GM19193 (cell line): ENCODE measurements around the gene NSUN5.
"Not testable (repeated sequence)": the region's sequence is repeated elsewhere in the genome, so short reads cannot be mapped to it uniquely, and the experiment has no call there.

Source experiments
- POLR2A ChIP-seq: IDR thresholded peaks from 4 replicates; pipeline ENCODE4 v1.6.1; 2011; ENCODE audit not compliant: insufficient read depth, insufficient read length; ENCODE audit errors: extremely low read depth

Gene NSUN5

DNA sequence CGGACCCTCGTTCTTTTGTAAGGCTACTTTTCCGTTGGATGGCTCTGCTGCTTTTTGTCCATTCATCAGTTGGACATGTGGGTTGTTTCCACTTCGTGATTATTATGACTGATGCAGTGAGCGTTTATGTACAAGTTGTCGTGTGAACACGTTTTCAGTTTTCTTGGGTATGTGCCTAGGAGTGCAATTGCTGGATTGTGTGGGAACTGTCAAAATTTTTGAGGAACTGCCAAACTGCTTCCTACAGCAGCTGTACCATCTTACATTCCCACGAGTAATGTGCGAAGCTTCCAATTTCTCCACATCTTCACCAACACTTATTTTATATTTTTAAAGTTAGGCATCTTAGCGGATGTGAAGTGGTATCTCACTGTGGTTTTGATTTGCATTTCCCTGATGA is 29.7 kb upstream of the NSUN5 start:
- no peak for TF ChIP-seq POLR2A

- no peak for TF ChIP-seq POLR2A
These were observed 23.8 kb upstream of the NSUN5 start for GRCh38 chr7:73332447-73332846.

DNA sequence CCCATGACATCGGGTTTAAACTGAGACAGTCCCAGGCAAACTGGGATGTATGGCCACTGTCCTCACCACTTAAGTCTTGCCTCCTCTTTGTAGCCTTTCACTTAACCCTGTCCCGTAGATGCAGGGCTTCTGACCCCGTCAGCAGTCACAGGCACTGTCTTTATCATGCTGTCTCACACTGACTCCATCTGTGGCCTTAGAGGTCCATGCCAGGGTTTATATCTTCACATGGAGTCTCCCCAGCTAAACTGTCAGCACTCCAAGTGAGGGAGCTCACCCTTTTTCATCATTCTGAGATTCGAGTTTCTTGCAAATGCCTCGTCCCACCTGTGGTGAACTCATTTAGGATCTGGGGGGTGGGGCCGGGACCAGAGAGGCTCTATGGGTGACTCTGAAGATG is 22.1 kb upstream of the NSUN5 start:
- TF ChIP-seq POLR2A, result no peak

- no peak for TF ChIP-seq POLR2A
These were observed 21.4 kb upstream of the NSUN5 start for GRCh38 chr7:73329861-73330581.

DNA sequence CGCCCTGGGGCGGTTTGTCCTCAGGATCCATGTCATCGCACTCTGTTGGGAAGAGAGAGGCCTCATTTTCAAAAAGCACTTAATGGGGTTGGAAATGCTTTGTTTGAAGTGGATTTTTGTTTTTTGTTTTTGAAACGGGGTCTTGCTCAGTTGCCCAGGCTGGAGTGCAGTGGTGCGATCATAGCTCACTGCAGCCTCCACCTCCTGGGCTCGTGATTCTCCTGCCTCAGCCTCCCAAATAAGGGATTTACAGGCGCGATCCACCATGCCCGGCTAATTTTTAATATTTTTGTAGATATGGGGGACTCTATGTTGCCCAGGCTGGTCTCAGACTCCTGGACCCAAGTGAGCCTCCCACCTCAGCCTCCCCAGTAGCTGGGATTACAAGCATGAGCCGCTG is 20.1 kb upstream of the NSUN5 start:
- no peak for TF ChIP-seq POLR2A

GRCh38 chr7:73327922-73328321 is 19.3 kb upstream of the NSUN5 start, which contains the start of the genes FKBP6 and TRIM50:
TSS of gene FKBP6 (plus strand) at chr7:73328161. CDS start at chr7:73328429, 268 bp downstream.
TSS of gene TRIM50 (minus strand) at chr7:73328082. CDS start at chr7:73324787, 3,295 bp downstream.
- TF ChIP-seq POLR2A, result not testable (repeated sequence)

- no peak for TF ChIP-seq POLR2A
These were observed 7.9 kb upstream of the NSUN5 start for GRCh38 chr7:73316521-73316920.

GRCh38 chr7:73314271-73314670 is 5.6 kb upstream of the NSUN5 start:
- TF ChIP-seq POLR2A, result no peak

DNA sequence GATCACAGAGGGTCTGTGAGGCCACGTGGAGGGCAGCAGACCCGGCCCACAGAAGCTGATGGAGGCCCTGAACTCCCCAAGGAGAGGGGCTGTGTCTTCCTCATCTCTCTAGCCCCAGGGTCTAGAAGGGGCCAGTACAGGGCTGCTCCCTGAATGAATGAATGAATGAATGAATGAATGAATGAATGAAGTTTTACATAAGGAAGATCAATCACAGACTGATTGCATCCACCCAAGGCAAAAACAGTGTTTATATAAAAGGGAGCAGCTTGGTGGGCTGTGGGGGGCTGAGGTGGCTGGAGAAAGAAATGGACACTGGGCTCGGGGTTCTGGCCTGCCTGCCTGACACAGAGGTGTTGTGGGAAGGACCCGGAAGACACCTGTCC is 4.9 kb upstream of the NSUN5 start:
- TF ChIP-seq POLR2A, result no peak

- TF ChIP-seq POLR2A, result no peak
These were observed 4.3 kb upstream of the NSUN5 start for GRCh38 chr7:73312831-73313520.

GRCh38 chr7:73308074-73308664 is 457 bp downstream of the NSUN5 start:
- no peak for TF ChIP-seq POLR2A

GRCh38 chr7:73307436-73307835 is 1.2 kb downstream of the NSUN5 start:
- no peak for TF ChIP-seq POLR2A

DNA sequence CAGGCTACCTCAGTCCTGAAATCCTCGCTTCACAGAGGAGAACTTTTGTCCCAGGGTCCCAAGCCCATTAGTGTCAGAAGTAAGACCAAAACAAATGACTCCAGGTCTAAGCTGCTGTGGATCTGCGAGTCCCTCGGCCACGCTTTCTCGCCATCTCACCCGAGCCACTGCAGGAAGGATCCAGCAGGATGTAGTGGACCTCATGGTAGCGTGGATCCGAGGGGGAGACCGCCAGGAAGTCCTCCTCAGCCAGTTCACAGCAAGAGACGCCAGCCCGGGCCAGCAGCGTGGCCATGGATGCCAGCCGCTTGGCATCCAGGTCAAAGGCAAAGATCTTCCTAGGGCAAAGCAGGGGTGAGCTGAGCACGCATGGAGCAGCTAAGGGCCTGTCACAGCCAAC is 4.6 kb downstream of the NSUN5 start:
- TF ChIP-seq POLR2A, result no peak

- no peak for TF ChIP-seq POLR2A
These were observed 5.1 kb downstream of the NSUN5 start for GRCh38 chr7:73303546-73303945.
